ENCODE results near the gene DDX17.

- TF ChIP-seq POLR2A (IDR thresholded peaks at IDR 0.05; ENCODE audit: low read length) (no peak), GATA1 (IDR thresholded peaks at IDR 0.05; ENCODE audit: low read depth, low read length) (no peak)
Observed at GRCh38 chr22:38523479-38523878, 17.4 kb upstream of the DDX17 start.
